OCI-LY7 (cell line): ENCODE results near the gene DAB1.

Experiments
- CTCF ChIP-seq: fragments of 200-600 bp; sonication (generic); conservative IDR thresholded peaks from 2 replicates; pipeline ENCODE4 v1.5.1; 2014; ENCODE audit warnings: mild to moderate bottlenecking, antibody characterized with exemption, low read length, moderate library complexity, mixed read lengths
- EZH2phosphoT487 ChIP-seq: fragments of 200-600 bp; sonication (generic); IDR thresholded peaks from 2 replicates; pipeline ENCODE4 v1.6.1; 2018; ENCODE audit warnings: low read depth, borderline replicate concordance, mild to moderate bottlenecking, mixed run types, antibody characterized with exemption, low read length, moderate library complexity, mixed read lengths

- TF ChIP-seq CTCF (no peak), EZH2phosphoT487 (no peak)
These were observed 389.1 kb downstream of the DAB1 start for GRCh38 chr1:57034713-57035112.
